Psoas muscle (tissue), 8 donors: ENCODE measurements around the gene B4GALT6. TPM values are rescaled to one million over a fixed set of nuclear protein-coding genes. Genes with fewer than 3 reads are reported as not detected.

Experiments used
- ATAC-seq, 4 donors: fragments of 200-7000 bp; cut with Tn5 transposase; one replicate each; pipeline ENCODE4 v1.9.1; 2020; ENCODE audit warnings: moderate library complexity in 3 of 4, mild to moderate bottlenecking in 2 of 4
- DNase-seq, 2 donors: peaks; one replicate each; pipeline ENCODE4 v3.0.0-alpha.2; 2020
- H3K27ac ChIP-seq: fragments of 200-600 bp; one replicate; pipeline ENCODE4 v1.8.0; 2022
- H3K27me3 ChIP-seq, 3 donors: fragments of 200-600 bp in 1 of 3; one replicate each; pipeline versions ENCODE4 v1.6.1 to v1.8.0; 2013 to 2022; ENCODE audit warnings: low read length in 2 of 3, mild to moderate bottlenecking in 2 of 3, moderate library complexity in 1 of 3; ENCODE audit not compliant: insufficient read depth in 3 of 3
- H3K36me3 ChIP-seq, 2 donors: fragments of 200-600 bp in 1 of 2; one replicate each; pipeline versions ENCODE4 v1.6.1 to v1.8.0; 2013 to 2022; ENCODE audit warnings: low read depth in 1 of 2, mild to moderate bottlenecking in 1 of 2, moderate library complexity in 1 of 2; ENCODE audit not compliant: insufficient read depth in 1 of 2
- H3K4me1 ChIP-seq: fragments of 200-600 bp; one replicate; pipeline ENCODE4 v1.8.0; 2022
- H3K4me3 ChIP-seq: fragments of 200-600 bp; one replicate; pipeline ENCODE4 v1.8.0; 2022; ENCODE audit warnings: mild to moderate bottlenecking
- H3K9me3 ChIP-seq: fragments of 200-600 bp; one replicate; pipeline ENCODE4 v1.8.0; 2022
- CTCF ChIP-seq: fragments of 200-600 bp; IDR thresholded peaks from one replicate; pipeline ENCODE4 v1.8.0; 2022; ENCODE audit warnings: antibody characterized with exemption
- WGBS, 3 donors: extraction: QIAGEN DNeasy Blood & Tissue Kit; methylation state at CpG; one replicate each; pipeline versions ENCODE4 v1.1.6 to v1.1.7; 2013; 5-methylcytosine and 5-hydroxymethylcytosine counted together
- intact Hi-C, 2 donors: fragments of 100-400 bp; cut with DNase I; formaldehyde crosslinking; loops; one replicate each; pipeline versions ENCODE4 v1.11.0 to v1.14.2; 2022
- polyA plus RNA-seq, 3 donors: library from polyadenylated mRNA; stranded (reverse); fragments of 200-250 nt; gene quantifications; one replicate each; pipeline ENCODE4 v1.2.3, GENCODE V29; 2013
- total RNA-seq, 4 donors: library from RNA; stranded (reverse); fragmentation: NEBNext Ultra II Directional in 2 of 4; extraction: Animal tissue kit (Norgen Biotek cat#: 25700) in 2 of 4; gene quantifications; one replicate each; pipeline versions ENCODE4 v1.2.1 to v1.2.4, GENCODE V29; 2021 to 2023
- donor health status: healthy with polysubstance abuse.
- donor health status: DM: no; HTN: no; CAD: no; lungs with moderate emphysema.
- donor health status: Bipolar disorder and iron deficiency.
- donor health status: healthy.
- donor health status: DM: yes; HTN: yes; CAD: no.
- donor health status: DM: no; HTN: no; CAD: no.
- donor health status: DM: no; HTN: no; CAD: no.
- donor health status: DM: yes; HTN: yes; CAD: no.

Gene B4GALT6
- total and polyA plus RNA-seq, 7 donors, result 0.98 to 13.3 (median 6.7) TPM

GRCh38 chr18:31633392-31634330 is 50.7 kb downstream of the B4GALT6 start:
- H3K4me3 ChIP-seq, result no peak overlapping the region
- peaks cover 6% of the 10 kb centered on the region for H3K9me3 ChIP-seq
- no peaks in the 10 kb centered on the region for H3K27me3 ChIP-seq
- no peaks in the 10 kb centered on the region for H3K36me3 ChIP-seq
- intact Hi-C loops, result no loop called here
- 73 to 74% (median 74%) methylated on average over 10 of the region's 10 CpGs for WGBS, 3 donors
- no peaks in the 10 kb centered on the region for H3K4me1 ChIP-seq
- no peak for TF ChIP-seq CTCF
- ATAC-seq (no peak), DNase-seq (no peak)
- H3K27ac ChIP-seq, result no peak overlapping the region

- no peak for DNase-seq
- no peak for TF ChIP-seq CTCF
- Histone ChIP-seq H3K4me3 (no peak overlapping the region), H3K4me1 (no peaks in the 10 kb centered on the region), H3K27ac (no peak overlapping the region), H3K9me3 (peaks cover 6% of the 10 kb centered on the region), H3K36me3 (no peaks in the 10 kb centered on the region), H3K27me3 (no peaks in the 10 kb centered on the region)
- 94 to 97% (median 96%) methylated on average over 1 of the region's 1 CpG for WGBS, 3 donors
- ATAC-seq, result no peak
- intact Hi-C loops, result no loop called here
Observed at GRCh38 chr18:31632356-31632755, 52.0 kb downstream of the B4GALT6 start.

GRCh38 chr18:31631526-31631925 is 52.9 kb downstream of the B4GALT6 start:
- H3K4me1 ChIP-seq, result no peaks in the 10 kb centered on the region
- H3K27ac ChIP-seq, result no peak overlapping the region
- intact Hi-C loops, result no loop called here
- no peak overlapping the region for H3K4me3 ChIP-seq
- WGBS, 3 donors, result 95 to 98% (median 95%) methylated on average over 1 of the region's 1 CpG
- DNase-seq, result no peak
- H3K36me3 ChIP-seq, result no peaks in the 10 kb centered on the region
- peaks cover 3% of the 10 kb centered on the region for H3K9me3 ChIP-seq
- TF ChIP-seq CTCF, result no peak
- no peaks in the 10 kb centered on the region for H3K27me3 ChIP-seq
- no peak for ATAC-seq

- Histone ChIP-seq H3K27me3 (no peaks in the 10 kb centered on the region), H3K4me1 (no peaks in the 10 kb centered on the region), H3K4me3 (no peak overlapping the region), H3K27ac (no peak overlapping the region), H3K9me3 (no peaks in the 10 kb centered on the region), H3K36me3 (peaks cover 0 to 4% of the 10 kb centered on the region in 2 donors)
- no peak for DNase-seq
- no peak for TF ChIP-seq CTCF
- no peak for ATAC-seq
- WGBS, 3 donors, result 95 to 98% (median 97%) methylated on average over 4 of the region's 4 CpGs
- intact Hi-C loops, result no loop called here
Observed at GRCh38 chr18:31630549-31630948, 53.8 kb downstream of the B4GALT6 start.
